ENCODE measurements around the gene OSTC.
"Not testable (repeated sequence)": the region's sequence is repeated elsewhere in the genome, so short reads cannot be mapped to it uniquely, and the experiment has no call there.

Gene OSTC

GRCh38 chr4:108649863-108650211 is 562 bp upstream of the OSTC start:
- DNase-seq, result no peak

- DNase-seq, result no peak
These were observed 804 bp downstream of the OSTC start for GRCh38 chr4:108651014-108651791.

GRCh38 chr4:108662629-108663028 is 12.2 kb downstream of the OSTC start:
- DNase-seq, result no peak

GRCh38 chr4:108674356-108674977 is 24.1 kb downstream of the OSTC start:
- no peak for DNase-seq

GRCh38 chr4:108681321-108681809 is 31.0 kb downstream of the OSTC start:
- DNase-seq, result no peak

- no peak for DNase-seq
These were observed 33.1 kb downstream of the OSTC start for GRCh38 chr4:108683479-108683878.

GRCh38 chr4:108685036-108685686 is 34.8 kb downstream of the OSTC start:
- no peak for DNase-seq

GRCh38 chr4:108690738-108691137 is 40.3 kb downstream of the OSTC start:
- DNase-seq, result no peak

GRCh38 chr4:108693211-108693610 is 42.8 kb downstream of the OSTC start:
- DNase-seq, result no peak

GRCh38 chr4:108693819-108694218 is 43.4 kb downstream of the OSTC start:
- DNase-seq, result no peak

GRCh38 chr4:108694423-108694822 is 44.0 kb downstream of the OSTC start:
- no peak for DNase-seq

- no peak for DNase-seq
These were observed 44.7 kb downstream of the OSTC start for GRCh38 chr4:108695062-108695461.

GRCh38 chr4:108696160-108696559 is 45.8 kb downstream of the OSTC start:
- no peak for DNase-seq

GRCh38 chr4:108700081-108700757 is 49.8 kb downstream of the OSTC start:
- no peak for DNase-seq

- DNase-seq, result no peak
These were observed 52.6 kb downstream of the OSTC start for GRCh38 chr4:108702960-108703359.

- DNase-seq, result no peak
These were observed 53.0 kb downstream of the OSTC start for GRCh38 chr4:108703370-108703769.

GRCh38 chr4:108703966-108704365 is 53.6 kb downstream of the OSTC start:
- DNase-seq, result no peak

GRCh38 chr4:108706289-108706688 is 55.9 kb downstream of the OSTC start:
- DNase-seq, result no peak

GRCh38 chr4:108709234-108709633 is 58.8 kb downstream of the OSTC start:
- DNase-seq, result no peak

GRCh38 chr4:108709722-108710121 is 59.3 kb downstream of the OSTC start:
- DNase-seq, result no peak

- DNase-seq, result not testable (repeated sequence)
These were observed 60.2 kb downstream of the OSTC start for GRCh38 chr4:108710578-108710977.

GRCh38 chr4:108714880-108715279 is 64.5 kb downstream of the OSTC start:
- no peak for DNase-seq

- DNase-seq, result no peak
These were observed 65.9 kb downstream of the OSTC start for GRCh38 chr4:108716340-108716739.

Measured in NCI-H748 treated with DMSO at 0.1 percent for 48 hours (cell line).